Astrocyte (in vitro differentiated cells and primary cell): Measurements from ENCODE around the gene KRT6A. TPM values are rescaled to one million over a fixed set of nuclear protein-coding genes. Genes with fewer than 3 reads are reported as not detected.
A peak's percentile ranks its signal among the peaks of the same experiment; 100 is the strongest.

Experiments used
- DNase-seq: peaks from one replicate; pipeline ENCODE4 v3.0.0-alpha.2; 2010; ENCODE audit warnings: low read depth
- FAIRE-seq: peaks from 2 replicates; lab custom pipeline; 2011; peaks lifted over from hg19 to GRCh38; lab: Jason Lieb, UNC
- H2AFZ ChIP-seq: 2 replicates; pipeline ENCODE4 v1.6.0; 2012; ENCODE audit warnings: low read depth, low read length, inconsistent platforms
- H3K27ac ChIP-seq: 2 replicates; pipeline ENCODE4 v1.5.1; 2011; ENCODE audit warnings: low read depth, low read length, inconsistent platforms
- H3K27me3 ChIP-seq: 2 replicates; pipeline ENCODE4 v1.6.0; 2011; ENCODE audit warnings: low read length, inconsistent platforms; ENCODE audit not compliant: insufficient read depth
- H3K36me3 ChIP-seq: 2 replicates; pipeline ENCODE4 v1.5.1; 2011; ENCODE audit warnings: low read length, inconsistent platforms; ENCODE audit not compliant: insufficient read depth
- H3K4me1 ChIP-seq: 2 replicates; pipeline ENCODE4 v1.5.1; 2011; ENCODE audit warnings: low read length, inconsistent platforms; ENCODE audit not compliant: insufficient read depth
- H3K4me2 ChIP-seq: 2 replicates; pipeline ENCODE4 v1.6.0; 2012; ENCODE audit warnings: low read length, inconsistent platforms
- H3K4me3 ChIP-seq: 2 replicates; pipeline ENCODE4 v1.5.1; 2011; ENCODE audit warnings: low read depth, mild to moderate bottlenecking, low read length, inconsistent platforms; ENCODE audit not compliant: insufficient read depth
- H3K79me2 ChIP-seq: 2 replicates; pipeline ENCODE4 v1.6.0; 2012; ENCODE audit warnings: mild to moderate bottlenecking, low read length, inconsistent platforms; ENCODE audit not compliant: insufficient read depth
- H3K9ac ChIP-seq: 2 replicates; pipeline ENCODE4 v1.6.0; 2012; ENCODE audit warnings: mild to moderate bottlenecking, low read length, inconsistent platforms
- H3K9me3 ChIP-seq: 2 replicates; pipeline ENCODE4 v1.5.1; 2012; ENCODE audit warnings: low read depth, mild to moderate bottlenecking, low read length, inconsistent platforms; ENCODE audit not compliant: insufficient read depth
- H4K20me1 ChIP-seq: 2 replicates; pipeline ENCODE4 v1.6.0; 2012; ENCODE audit warnings: low read length, inconsistent platforms; ENCODE audit not compliant: insufficient read depth
- H3K27ac Mint-ChIP-seq: one replicate; pipeline ENCODE4 v1.8.0; 2021; ENCODE audit warnings: mild to moderate bottlenecking, mixed read lengths; ENCODE audit not compliant: unreplicated experiment
- H3K27me3 Mint-ChIP-seq: one replicate; pipeline ENCODE4 v1.8.0; 2021; ENCODE audit warnings: low read depth, mixed read lengths; ENCODE audit not compliant: unreplicated experiment
- H3K36me3 Mint-ChIP-seq: one replicate; pipeline ENCODE4 v1.8.0; 2021; ENCODE audit warnings: low read depth, mixed read lengths; ENCODE audit not compliant: unreplicated experiment
- H3K4me1 Mint-ChIP-seq: one replicate; pipeline ENCODE4 v1.8.0; 2021; ENCODE audit warnings: low read depth, mixed read lengths; ENCODE audit not compliant: unreplicated experiment
- H3K4me3 Mint-ChIP-seq: one replicate; pipeline ENCODE4 v1.8.0; 2021; ENCODE audit warnings: mild to moderate bottlenecking, moderate library complexity, mixed read lengths; ENCODE audit not compliant: unreplicated experiment
- H3K9me3 Mint-ChIP-seq: one replicate; pipeline ENCODE4 v1.8.0; 2021; ENCODE audit warnings: mild to moderate bottlenecking, mixed read lengths; ENCODE audit not compliant: unreplicated experiment
- EZH2 ChIP-seq: IDR thresholded peaks from 2 replicates; pipeline ENCODE4 v1.6.1; 2012; ENCODE audit warnings: mild to moderate bottlenecking, low read length, inconsistent platforms; ENCODE audit not compliant: insufficient read depth
- total RNA-seq: library from RNA; stranded (reverse); gene quantifications from 2 replicates; pipeline ENCODE4 v1.2.1, GENCODE V29; 2021
- TF ChIP-seq, protein P1 (sequence below): IDR thresholded peaks from 2 replicates; pipeline ENCODE4 v1.5.1; 2011; ENCODE audit warnings: low read depth, mild to moderate bottlenecking, inconsistent platforms, low read length, moderate library complexity; ENCODE audit not compliant: insufficient read depth

Gene KRT6A
- total RNA-seq, 1 donor from 2014 or later, result 0.95 TPM

DNA sequence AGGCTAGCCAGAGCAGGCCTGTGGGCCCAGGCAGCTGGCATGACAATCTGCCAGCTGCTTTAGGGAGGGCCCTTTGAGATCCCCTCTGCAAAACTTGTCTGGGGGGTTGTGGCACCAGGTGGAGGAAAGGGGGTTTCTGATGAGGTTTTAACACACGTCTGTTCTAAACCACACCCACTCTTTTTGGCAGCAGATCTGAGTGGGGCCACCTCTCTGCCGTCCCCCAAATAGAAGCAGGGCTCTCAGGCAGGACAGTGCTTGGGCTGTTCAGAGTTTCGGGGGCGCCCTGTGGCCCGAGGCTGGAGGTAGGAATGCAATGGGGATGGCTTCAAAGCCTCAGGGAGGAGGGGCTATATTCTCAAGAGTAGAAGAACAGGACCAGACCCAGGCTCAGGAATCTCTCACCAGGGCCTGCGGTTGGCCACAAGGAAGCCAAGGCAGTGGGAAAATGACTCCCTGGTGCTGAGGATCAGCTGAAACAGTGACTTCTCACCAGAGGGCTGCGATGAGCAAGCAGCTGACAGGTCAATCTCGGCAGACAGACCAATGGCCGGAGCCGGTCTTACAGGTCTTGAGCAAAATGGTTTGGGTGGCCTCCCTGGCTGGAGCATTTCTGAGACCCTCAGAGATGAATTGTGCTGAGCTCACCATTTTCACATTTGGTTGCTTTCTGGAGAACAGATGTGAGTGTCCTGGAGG is 28.7 kb upstream of the KRT6A start:
- H3K9me3 Mint-ChIP-seq, result no peaks in the 10 kb centered on the region
- no peak for FAIRE-seq
- H3K27ac Mint-ChIP-seq, result peak overlapping the region; percentile 47
- peaks cover 63% of the 10 kb centered on the region for H3K27me3 Mint-ChIP-seq
- Histone ChIP-seq H3K27ac (no peak overlapping the region), H2AFZ (no peak overlapping the region), H3K36me3 (no peaks in the 10 kb centered on the region), H3K9me3 (no peaks in the 10 kb centered on the region), H3K27me3 (peaks cover 20% of the 10 kb centered on the region), H3K79me2 (no peaks in the 10 kb centered on the region), H3K9ac (no peak overlapping the region), H4K20me1 (no peaks in the 10 kb centered on the region), H3K4me3 (no peak overlapping the region), H3K4me2 (no peak overlapping the region), H3K4me1 (no peaks in the 10 kb centered on the region)
- peak; percentile 39 for DNase-seq
- TF ChIP-seq EZH2, result no peak
- TF ChIP-seq, protein P1, sequence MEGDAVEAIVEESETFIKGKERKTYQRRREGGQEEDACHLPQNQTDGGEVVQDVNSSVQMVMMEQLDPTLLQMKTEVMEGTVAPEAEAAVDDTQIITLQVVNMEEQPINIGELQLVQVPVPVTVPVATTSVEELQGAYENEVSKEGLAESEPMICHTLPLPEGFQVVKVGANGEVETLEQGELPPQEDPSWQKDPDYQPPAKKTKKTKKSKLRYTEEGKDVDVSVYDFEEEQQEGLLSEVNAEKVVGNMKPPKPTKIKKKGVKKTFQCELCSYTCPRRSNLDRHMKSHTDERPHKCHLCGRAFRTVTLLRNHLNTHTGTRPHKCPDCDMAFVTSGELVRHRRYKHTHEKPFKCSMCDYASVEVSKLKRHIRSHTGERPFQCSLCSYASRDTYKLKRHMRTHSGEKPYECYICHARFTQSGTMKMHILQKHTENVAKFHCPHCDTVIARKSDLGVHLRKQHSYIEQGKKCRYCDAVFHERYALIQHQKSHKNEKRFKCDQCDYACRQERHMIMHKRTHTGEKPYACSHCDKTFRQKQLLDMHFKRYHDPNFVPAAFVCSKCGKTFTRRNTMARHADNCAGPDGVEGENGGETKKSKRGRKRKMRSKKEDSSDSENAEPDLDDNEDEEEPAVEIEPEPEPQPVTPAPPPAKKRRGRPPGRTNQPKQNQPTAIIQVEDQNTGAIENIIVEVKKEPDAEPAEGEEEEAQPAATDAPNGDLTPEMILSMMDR, result no peak
- peaks cover 7% of the 10 kb centered on the region for H3K36me3 Mint-ChIP-seq
- peaks cover 3% of the 10 kb centered on the region for H3K4me1 Mint-ChIP-seq
- H3K4me3 Mint-ChIP-seq, result no peak overlapping the region

DNA sequence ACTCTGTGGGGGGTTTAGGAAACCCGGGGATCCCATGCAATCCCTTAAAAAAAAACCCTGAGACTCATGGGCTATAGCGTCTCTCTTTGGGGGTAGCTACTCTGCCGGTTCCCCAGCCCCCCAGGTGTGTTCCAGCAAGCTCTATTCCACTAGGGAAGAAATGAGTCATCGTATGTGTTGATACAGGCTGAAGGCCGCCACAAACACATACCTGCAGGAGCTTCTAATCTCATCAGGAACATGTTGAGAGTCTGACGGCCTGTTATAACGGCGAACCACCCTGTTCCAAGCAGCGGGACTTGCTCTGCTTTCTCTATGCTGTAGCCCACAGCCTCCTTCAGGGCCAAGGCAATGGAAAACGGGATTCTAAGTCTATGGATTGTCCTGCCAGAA is 28.1 kb upstream of the KRT6A start:
- peak; percentile 62 for DNase-seq
- H3K4me1 Mint-ChIP-seq, result peaks cover 3% of the 10 kb centered on the region
- H3K9me3 Mint-ChIP-seq, result no peaks in the 10 kb centered on the region
- TF ChIP-seq EZH2, result no peak
- TF ChIP-seq, protein P1, result no peak
- Histone ChIP-seq H3K36me3 (no peaks in the 10 kb centered on the region), H3K9ac (no peak overlapping the region), H2AFZ (no peak overlapping the region), H3K4me1 (no peaks in the 10 kb centered on the region), H3K27ac (no peak overlapping the region), H4K20me1 (no peaks in the 10 kb centered on the region), H3K27me3 (peaks cover 20% of the 10 kb centered on the region), H3K9me3 (no peaks in the 10 kb centered on the region), H3K4me2 (no peak overlapping the region), H3K4me3 (no peak overlapping the region), H3K79me2 (no peaks in the 10 kb centered on the region)
- H3K27ac Mint-ChIP-seq, result no peak overlapping the region
- H3K4me3 Mint-ChIP-seq, result no peak overlapping the region
- H3K36me3 Mint-ChIP-seq, result peaks cover 5% of the 10 kb centered on the region
- FAIRE-seq, result no peak
- H3K27me3 Mint-ChIP-seq, result peaks cover 65% of the 10 kb centered on the region
